Gastrocnemius medialis (tissue), 4 donors: ENCODE results near the gene RSPH9. TPM values are rescaled to one million over a fixed set of nuclear protein-coding genes. Genes with fewer than 3 reads are reported as not detected.
A peak's percentile ranks its signal among the peaks of the same experiment; 100 is the strongest.
"Not testable (repeated sequence)": the region's sequence is repeated elsewhere in the genome, so short reads cannot be mapped to it uniquely, and the experiment has no call there.

Experiments used
- ATAC-seq, 2 donors: fragments of 150-250 bp; one replicate each; pipeline ENCODE4 v1.9.1; 2016
- DNase-seq, 2 donors: peaks; one replicate each; pipeline ENCODE4 v3.0.0-alpha.2; 2019
- H3K27ac ChIP-seq, 4 donors: fragments of 200-600 bp; sonication (generic); 1 replicate in 1 of 4; 2 replicates in 3 of 4; pipeline ENCODE4 v1.5.1; 2016 to 2018; ENCODE audit warnings: mild to moderate bottlenecking in 2 of 4, moderate library complexity in 1 of 4
- H3K27me3 ChIP-seq, 3 donors: fragments of 200-600 bp; sonication (generic) in 2 of 3; 1 replicate in 1 of 3; 2 replicates in 2 of 3; pipeline versions ENCODE4 v1.5.1 to v1.6.0; 2016 to 2019; ENCODE audit warnings: mild to moderate bottlenecking in 1 of 3, moderate library complexity in 1 of 3
- H3K36me3 ChIP-seq, 2 donors: fragments of 200-600 bp; sonication (generic) in 1 of 2; one replicate each; pipeline ENCODE4 v1.5.1; 2017 to 2018
- H3K4me1 ChIP-seq, 2 donors: fragments of 200-600 bp; sonication (generic) in 1 of 2; one replicate each; pipeline ENCODE4 v1.5.1; 2016 to 2017; ENCODE audit warnings: mild to moderate bottlenecking in 2 of 2
- H3K4me3 ChIP-seq, 4 donors: fragments of 200-600 bp; sonication (generic) in 3 of 4; 1 replicate in 1 of 4; 2 replicates in 3 of 4; pipeline ENCODE4 v1.5.1; 2016 to 2019; ENCODE audit warnings: mild to moderate bottlenecking in 2 of 4
- H3K9me3 ChIP-seq, 3 donors: fragments of 200-600 bp; sonication (generic) in 2 of 3; 1 replicate in 1 of 3; 2 replicates in 2 of 3; pipeline ENCODE4 v1.5.1; 2016 to 2019
- POLR2A ChIP-seq, 2 donors: fragments of 450-650 bp; IDR thresholded peaks; one replicate each; pipeline ENCODE4 v1.6.1; 2017; ENCODE audit warnings: antibody characterized with exemption in 2 of 2, mild to moderate bottlenecking in 2 of 2, moderate library complexity in 2 of 2
- in situ Hi-C, 4 donors: fragments of 200-750 bp; cut with MboI; loops; one replicate each; pipeline versions ENCODE4 v1.15.0 to v1.8.0; 2017; ENCODE audit warnings: low sequenced_read_pairs in 4 of 4
- intact Hi-C: fragments of 100-400 bp; cut with DNase I; formaldehyde crosslinking; loops from one replicate; pipeline ENCODE4 v1.15.1; 2023; ENCODE audit warnings: low total_unique reads
- total RNA-seq, 4 donors: library from RNA; depleted of rRNA; stranded (reverse); fragments of >200 nt; gene quantifications; one replicate each; pipeline versions ENCODE4 v1.1.0 to v1.2.3, GENCODE V29; 2016
- TF ChIP-seq, protein P1 (sequence below), 5 experiments: fragments of 450-650 bp in 3 of 5; fragments of 200-600 bp in 2 of 5; sonication (generic) in 2 of 5; IDR thresholded peaks in 4 of 5; conservative IDR thresholded peaks in 1 of 5; 1 replicate in 4 of 5; 2 replicates in 1 of 5; pipeline ENCODE4 v1.5.1; 2016 to 2019; ENCODE audit warnings: antibody characterized with exemption in 5 of 5, mild to moderate bottlenecking in 3 of 5, moderate library complexity in 3 of 5

The RSPH9 gene
- total RNA-seq, 4 donors from 2014 or later: 0.09 TPM; not detected in 3

DNA sequence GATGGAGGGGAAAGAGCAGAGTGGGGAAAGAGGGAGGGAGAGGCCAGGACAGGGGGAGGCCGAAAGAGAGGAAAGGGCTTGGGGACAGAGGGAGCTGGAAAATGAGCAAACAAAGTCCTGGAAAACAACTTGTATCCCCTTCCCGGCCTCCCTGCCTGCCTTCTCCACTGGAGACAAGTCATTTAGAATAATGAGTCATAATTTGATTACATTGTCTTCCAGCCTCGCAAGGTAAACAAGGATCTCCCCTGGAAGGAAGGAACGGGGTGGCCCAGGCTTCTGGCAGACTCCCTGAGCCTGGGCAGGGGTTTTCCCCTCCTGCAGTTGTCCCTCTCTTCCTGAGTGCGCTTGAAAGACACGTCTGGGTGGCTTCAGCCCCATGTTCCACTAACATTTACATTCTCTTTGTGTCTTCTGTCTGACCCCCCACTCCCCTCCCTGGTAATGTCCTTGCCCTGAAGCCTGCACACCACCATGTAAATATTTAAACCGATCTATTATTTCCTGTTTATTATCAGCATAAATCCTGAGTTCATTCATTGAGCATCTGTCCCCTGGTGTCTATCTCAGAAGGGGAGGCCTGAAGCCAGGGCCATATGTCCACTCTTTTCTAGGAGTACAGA lies 54.8 kb downstream of the RSPH9 start:
- ATAC-seq (peak in 1 of 2 donors; percentile 28), DNase-seq (no peak)
- no peaks in the 10 kb centered on the region for H3K9me3 ChIP-seq
- no peak for TF ChIP-seq POLR2A (IDR thresholded peaks at IDR 0.05)
- TF ChIP-seq, protein P1, sequence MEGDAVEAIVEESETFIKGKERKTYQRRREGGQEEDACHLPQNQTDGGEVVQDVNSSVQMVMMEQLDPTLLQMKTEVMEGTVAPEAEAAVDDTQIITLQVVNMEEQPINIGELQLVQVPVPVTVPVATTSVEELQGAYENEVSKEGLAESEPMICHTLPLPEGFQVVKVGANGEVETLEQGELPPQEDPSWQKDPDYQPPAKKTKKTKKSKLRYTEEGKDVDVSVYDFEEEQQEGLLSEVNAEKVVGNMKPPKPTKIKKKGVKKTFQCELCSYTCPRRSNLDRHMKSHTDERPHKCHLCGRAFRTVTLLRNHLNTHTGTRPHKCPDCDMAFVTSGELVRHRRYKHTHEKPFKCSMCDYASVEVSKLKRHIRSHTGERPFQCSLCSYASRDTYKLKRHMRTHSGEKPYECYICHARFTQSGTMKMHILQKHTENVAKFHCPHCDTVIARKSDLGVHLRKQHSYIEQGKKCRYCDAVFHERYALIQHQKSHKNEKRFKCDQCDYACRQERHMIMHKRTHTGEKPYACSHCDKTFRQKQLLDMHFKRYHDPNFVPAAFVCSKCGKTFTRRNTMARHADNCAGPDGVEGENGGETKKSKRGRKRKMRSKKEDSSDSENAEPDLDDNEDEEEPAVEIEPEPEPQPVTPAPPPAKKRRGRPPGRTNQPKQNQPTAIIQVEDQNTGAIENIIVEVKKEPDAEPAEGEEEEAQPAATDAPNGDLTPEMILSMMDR (IDR thresholded peaks at IDR 0.05 in 4 of 5, conservative IDR thresholded peaks at IDR 0.05 in 1 of 5): no peak
- in situ Hi-C loops (no loop called here), intact Hi-C loops (loop anchor here (5.0 kb wide), 1 partner anchor 58 kb away; no protein-coding TSS in a partner anchor)
- no peaks in the 10 kb centered on the region for H3K27me3 ChIP-seq
- peaks cover 37 to 63% of the 10 kb centered on the region in 2 donors for H3K4me1 ChIP-seq
- no peak overlapping the region for H3K4me3 ChIP-seq
- H3K36me3 ChIP-seq: no peaks in the 10 kb centered on the region
- H3K27ac ChIP-seq: peak overlapping the region; percentile 70 to 76 (median 72)

DNA sequence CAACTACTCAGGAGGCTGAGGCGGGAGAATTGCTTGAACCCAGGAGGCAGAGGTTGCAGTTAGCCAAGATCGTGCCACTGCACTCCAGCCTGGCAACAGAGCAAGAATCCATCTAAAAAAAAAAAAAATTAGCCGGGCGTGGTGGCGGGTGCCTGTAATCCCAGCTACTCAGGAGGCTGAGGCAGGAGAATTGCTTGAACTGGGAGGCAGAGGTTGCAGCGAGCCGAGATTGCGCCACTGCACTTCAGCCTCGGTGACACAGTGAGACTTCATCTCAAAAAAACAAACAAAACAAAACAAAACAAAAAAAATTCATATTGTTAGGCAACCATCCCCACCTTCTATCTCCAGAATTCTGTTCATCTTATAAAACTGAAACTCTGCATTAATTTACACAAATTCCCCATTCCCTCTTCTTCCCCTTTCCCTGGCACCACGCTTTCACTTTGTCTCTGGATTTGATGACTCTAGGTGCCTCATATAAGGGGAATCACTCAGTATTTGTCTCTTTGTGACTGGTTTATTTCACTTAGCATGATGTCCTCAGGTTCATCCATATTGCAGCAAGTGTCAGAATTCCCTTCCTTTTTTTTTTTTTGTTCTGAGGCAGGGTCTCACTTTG lies 56.2 kb downstream of the RSPH9 start:
- H3K36me3 ChIP-seq, H3K9me3 ChIP-seq, in situ Hi-C loops, ATAC-seq, DNase-seq, H3K4me3 ChIP-seq, H3K27me3 ChIP-seq: not testable (repeated sequence)
- Histone ChIP-seq H3K27ac (peak overlapping the region; percentile 79 to 84 (median 82)), H3K4me1 (peaks cover 37 to 60% of the 10 kb centered on the region in 2 donors)
- intact Hi-C loops: loop anchor here (5.0 kb wide), 1 partner anchor 56 kb away; no protein-coding TSS in a partner anchor

DNA sequence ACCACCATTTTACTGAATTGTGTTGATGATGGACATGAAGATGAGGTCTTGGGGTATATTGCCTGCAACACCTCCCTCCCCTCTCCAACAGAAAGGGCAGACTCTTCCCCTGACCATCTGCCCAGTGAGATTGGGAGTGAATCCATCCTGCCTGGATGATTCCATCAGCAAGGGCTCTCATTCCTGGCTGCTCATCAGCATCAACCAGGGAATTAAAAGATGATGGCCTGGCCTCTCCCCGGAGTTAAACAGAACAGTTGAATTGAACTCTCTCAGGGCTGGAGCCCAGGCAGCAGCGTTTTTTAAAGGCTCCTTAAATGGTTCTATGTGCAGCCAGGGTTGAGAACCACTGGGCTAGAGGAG lies 57.3 kb downstream of the RSPH9 start:
- no peak for ATAC-seq
- DNase-seq: no peak
- intact Hi-C loops (loop anchor here (2.0 to 5.0 kb wide), 2 partner anchors 35 to 55 kb away; no protein-coding TSS in a partner anchor), in situ Hi-C loops (no loop called here)
- H3K27ac ChIP-seq: peak overlapping the region; percentile 79 to 84 (median 82)
- H3K27me3 ChIP-seq: no peaks in the 10 kb centered on the region
- no peak for TF ChIP-seq POLR2A (IDR thresholded peaks at IDR 0.05)
- TF ChIP-seq, protein P1 (IDR thresholded peaks at IDR 0.05 in 4 of 5, conservative IDR thresholded peaks at IDR 0.05 in 1 of 5): no peak
- no peak overlapping the region for H3K4me3 ChIP-seq
- no peaks in the 10 kb centered on the region for H3K36me3 ChIP-seq
- H3K4me1 ChIP-seq: peaks cover 37 to 59% of the 10 kb centered on the region in 2 donors
- no peaks in the 10 kb centered on the region for H3K9me3 ChIP-seq

DNA sequence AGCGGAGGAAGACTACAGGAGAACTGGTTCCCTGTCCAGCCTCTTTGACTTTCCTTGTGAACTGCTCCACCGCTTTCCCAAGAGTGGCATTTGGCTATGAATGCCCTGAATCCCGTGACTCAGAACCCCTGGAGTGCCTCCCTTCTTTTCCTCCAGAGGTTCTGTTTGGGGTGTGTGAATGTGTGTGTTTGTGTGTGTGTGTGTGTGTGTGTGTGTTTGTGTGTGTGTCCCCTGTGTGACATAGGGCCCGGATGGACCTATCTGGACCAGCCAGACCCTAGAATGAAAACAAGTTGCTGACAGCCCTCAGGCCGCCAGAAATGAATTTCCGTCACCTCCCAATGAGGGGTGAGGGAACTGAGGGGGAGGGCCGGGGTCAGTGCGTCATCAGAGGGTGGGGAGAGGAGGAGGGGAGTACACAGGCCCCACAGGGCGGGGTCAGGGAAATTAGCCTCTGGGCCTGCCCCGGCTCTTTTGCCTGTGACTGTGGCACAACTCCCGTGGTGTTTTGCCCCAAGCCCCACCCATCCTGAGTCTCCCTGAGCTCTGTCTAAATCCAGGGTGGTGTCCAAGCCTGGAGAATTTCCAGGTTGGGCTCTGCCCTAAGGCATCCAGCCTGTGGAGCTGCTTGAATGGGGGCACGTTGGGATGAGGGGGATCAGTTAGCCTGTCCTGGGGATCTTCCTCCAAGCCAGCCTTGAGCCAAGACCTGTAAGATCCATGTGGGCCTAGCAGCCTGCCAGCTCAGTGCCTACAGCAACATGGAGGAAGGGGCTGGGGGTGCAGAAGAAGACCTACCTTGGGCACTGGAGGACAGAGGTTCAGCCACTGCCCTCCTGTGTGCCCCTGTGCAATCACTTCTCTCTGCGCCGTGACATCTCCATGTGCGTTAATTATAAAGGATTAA lies 58.0 kb downstream of the RSPH9 start:
- intact Hi-C loops: loop anchor here (2.0 to 5.0 kb wide), 2 partner anchors 36 to 55 kb away; no protein-coding TSS in a partner anchor
- peak overlapping the region; percentile 79 to 84 (median 82) for H3K27ac ChIP-seq
- peaks cover 37 to 55% of the 10 kb centered on the region in 2 donors for H3K4me1 ChIP-seq
- ATAC-seq (peak; percentile 68 to 74), DNase-seq (peak; percentile 80 to 88)
- no peaks in the 10 kb centered on the region for H3K27me3 ChIP-seq
- no peaks in the 10 kb centered on the region for H3K36me3 ChIP-seq
- no peaks in the 10 kb centered on the region for H3K9me3 ChIP-seq
- TF ChIP-seq, protein P1 (IDR thresholded peaks at IDR 0.05 in 4 of 5, conservative IDR thresholded peaks at IDR 0.05 in 1 of 5): no peak
- peak; percentile 46 to 67 for TF ChIP-seq POLR2A (IDR thresholded peaks at IDR 0.05)
- no peak overlapping the region for H3K4me3 ChIP-seq
- in situ Hi-C loops: no loop called here
